CD4-positive, alpha-beta T cell treated with Interleukin-10 for 1 hour (primary cell): ENCODE data around the gene TMEM131.

Source experiments
- DNase-seq: peaks from one replicate; pipeline ENCODE4 v3.0.0-alpha.2; 2020

The TMEM131 gene

GRCh38 chr2:97755491-97755890 is 240.3 kb downstream of the TMEM131 start:
- no peak for DNase-seq

DNA sequence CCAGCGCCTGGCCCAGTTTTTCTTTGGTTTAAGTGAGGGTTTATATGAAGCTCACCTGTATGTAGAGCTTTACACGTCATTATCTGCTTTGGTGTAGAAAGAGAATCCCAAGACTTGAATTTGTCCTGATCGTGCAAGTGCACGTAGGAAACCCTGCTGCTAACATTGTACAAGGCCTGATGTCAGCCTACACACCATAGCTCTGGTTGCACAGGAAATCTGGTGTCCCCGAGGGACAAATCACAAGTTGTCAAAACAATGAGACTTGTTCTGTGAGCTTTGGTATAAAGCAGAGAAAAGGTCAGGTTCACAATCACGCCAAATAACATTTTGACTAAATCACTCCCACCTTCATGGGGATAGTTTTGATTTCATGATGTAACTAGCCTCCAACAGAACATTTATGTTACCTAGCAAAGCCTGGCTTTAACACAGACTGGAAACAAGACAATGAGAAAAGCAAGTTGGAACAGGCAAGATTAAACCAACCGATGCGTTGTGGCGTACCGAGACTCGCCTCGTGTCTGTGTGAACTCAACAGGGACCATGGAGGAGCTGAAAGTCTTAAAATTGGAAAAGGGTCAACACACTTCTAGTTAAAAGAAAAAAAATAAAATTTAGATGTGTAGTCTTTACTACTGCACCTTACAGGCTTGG is 240.9 kb downstream of the TMEM131 start:
- DNase-seq: no peak

DNA sequence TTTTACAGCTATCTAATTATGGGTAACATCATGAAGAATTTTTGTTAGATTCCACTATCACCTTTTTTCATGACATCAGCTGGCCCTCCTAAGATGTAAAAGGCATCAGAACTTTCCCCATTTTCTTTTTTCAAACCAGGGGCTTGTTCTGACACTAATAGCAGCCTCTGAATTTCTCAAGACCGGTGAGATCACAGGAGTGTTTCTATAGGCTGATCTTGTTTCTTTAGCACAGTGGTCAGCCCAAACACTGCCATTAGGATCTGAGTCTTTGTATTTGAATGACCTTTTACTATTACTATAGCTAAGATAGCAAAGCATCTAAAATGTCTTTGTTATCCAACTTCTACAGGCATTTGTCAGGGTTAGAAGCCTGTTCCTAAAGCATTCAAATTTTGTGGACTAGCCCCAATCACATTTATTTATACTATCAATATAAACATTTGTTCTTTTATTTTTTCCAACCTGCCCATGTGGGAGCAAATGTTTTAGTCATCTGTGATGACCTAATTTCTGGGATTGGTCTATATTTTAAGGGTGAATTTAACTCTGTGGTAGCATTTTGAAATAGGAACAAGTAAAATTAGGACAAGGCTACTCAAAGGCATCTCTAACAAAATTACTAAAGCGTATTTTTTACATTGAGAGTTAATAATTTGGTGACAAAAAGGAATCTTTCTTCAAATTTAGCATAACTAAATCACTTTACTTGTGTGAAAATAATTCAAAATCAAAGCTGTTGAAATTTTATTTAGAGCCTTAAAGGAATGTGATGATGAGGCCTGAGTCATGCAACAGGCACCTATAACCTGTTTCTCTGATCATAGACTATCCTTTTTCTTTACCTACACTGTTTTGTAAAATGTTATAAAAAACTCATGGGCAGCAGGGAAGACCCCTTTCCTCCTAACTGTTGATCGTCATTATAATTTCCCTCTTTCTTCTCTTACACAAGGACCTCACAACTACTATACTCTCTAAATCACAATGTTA is 243.1 kb downstream of the TMEM131 start:
- no peak for DNase-seq

DNA sequence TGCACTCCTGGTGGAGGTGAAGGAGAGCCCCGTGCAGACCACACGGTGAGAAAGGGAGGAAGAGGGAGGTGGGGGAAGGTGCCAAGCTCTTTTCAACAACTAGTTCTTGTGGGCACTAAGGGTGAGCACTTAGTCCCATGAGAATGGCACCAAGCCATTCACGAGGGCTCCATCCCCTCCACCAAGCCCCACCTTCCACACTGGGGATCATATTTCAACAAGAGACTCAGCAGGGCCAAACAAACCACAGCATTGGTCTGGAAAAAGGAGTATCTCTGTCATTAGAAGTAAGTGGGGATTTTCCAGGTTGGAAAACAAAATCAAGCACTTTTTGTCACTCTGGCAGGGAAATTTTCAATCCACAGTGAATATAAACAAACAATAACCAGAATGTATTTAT is 244.0 kb downstream of the TMEM131 start:
- no peak for DNase-seq

- DNase-seq: no peak
Measured at GRCh38 chr2:97750017-97750416, 245.7 kb downstream of the TMEM131 start.

GRCh38 chr2:97749581-97749980 is 246.2 kb downstream of the TMEM131 start:
- no peak for DNase-seq

- no peak for DNase-seq
Measured at GRCh38 chr2:97747716-97748115, 248.0 kb downstream of the TMEM131 start.

- peak; percentile 34 for DNase-seq
Measured at GRCh38 chr2:97747285-97747684, 248.5 kb downstream of the TMEM131 start.

DNA sequence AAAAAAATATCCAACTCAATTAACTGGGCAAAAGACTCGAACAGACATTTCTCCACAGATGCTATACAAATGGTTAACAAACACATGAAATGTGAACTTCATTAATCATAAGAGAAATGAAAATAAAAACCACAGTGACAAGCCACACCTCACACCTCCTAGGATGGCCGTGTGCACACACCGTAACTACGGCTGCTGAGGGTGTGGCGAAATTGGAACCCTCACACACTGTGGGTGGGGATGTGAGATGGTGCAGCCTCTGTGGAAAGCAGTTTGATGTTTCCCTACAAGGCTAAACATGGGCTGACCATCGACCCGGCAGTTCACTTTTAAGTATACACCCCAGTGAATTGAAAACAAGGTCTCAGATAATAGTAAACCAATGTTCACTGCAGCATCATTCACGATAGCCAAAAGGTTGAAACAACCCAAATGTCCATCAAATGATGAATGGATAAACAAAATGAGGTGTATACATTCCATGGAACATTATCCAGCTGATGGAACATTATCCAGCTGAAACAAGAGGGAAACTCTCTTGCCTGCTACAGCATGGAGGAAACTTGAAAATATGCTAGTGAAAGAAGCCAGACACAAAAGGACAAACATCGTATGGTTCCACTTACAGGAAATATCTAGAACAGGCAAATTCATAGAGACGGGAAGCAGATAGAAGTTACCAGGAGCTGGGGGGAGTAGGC is 250.1 kb downstream of the TMEM131 start:
- DNase-seq: peak; percentile 62

DNA sequence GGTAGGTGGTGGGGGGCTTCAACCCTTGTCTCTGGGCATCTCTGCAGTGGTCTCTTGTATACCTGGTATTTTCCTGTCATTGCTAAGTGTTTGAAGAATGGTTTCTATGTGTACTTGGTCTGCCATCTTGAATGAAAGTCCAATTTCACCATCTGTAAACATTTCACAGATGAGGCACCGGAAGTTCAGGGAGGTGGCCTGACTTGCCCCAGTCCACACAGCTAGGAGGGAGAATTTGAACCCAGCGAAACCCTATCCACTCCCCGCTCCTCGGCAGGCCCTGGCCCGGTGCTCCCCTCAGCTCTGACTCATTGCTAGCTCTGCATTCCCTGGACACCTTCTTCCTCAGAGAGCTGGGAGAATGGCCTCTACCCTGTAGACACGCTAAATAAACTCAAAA is 251.8 kb downstream of the TMEM131 start:
- DNase-seq: no peak

DNA sequence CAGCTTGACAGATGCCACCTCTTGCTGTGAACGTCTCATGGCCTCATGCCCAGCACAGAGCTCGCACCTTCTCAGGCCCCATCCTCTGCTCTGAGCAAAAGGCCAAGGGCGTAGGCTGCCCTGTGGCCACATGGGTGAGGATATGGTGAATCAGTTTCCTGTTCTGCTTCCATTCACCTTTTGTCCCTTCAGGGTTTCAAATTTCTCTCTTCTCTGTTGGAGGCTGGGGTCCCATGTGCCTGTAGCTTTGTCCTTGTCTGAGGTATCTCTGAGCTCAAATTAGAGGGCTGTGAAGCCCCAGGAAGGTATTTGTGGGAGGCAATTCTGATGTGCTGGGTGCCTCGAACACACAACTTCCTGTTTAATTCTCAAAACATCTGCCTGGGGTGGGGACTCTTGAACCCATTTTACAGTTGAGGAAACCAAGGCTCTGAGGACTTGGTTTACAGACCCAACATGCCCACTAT is 253.3 kb downstream of the TMEM131 start:
- peak; percentile 41 for DNase-seq

GRCh38 chr2:97741686-97742085 is 254.1 kb downstream of the TMEM131 start:
- no peak for DNase-seq

DNA sequence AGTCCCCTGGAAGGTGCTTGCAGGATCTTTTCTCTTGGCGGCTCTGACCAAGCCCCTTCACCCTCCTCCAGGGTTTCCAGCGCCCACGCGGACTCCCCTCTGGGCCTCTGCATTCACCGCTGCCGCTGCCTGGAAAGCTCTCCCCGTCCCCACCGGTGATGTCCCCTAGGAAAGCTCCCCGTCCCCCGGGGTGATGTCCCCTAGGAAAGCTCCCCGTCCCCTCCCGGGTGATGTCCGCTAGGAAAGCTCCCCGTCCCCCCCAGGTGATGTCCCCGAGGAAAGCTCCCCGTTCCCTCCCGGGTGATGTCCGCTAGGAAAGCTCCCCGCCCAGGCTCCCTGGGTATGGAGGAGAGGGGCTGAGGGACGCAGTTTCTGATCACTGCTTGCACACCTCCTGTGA is 254.5 kb downstream of the TMEM131 start:
- no peak for DNase-seq

DNA sequence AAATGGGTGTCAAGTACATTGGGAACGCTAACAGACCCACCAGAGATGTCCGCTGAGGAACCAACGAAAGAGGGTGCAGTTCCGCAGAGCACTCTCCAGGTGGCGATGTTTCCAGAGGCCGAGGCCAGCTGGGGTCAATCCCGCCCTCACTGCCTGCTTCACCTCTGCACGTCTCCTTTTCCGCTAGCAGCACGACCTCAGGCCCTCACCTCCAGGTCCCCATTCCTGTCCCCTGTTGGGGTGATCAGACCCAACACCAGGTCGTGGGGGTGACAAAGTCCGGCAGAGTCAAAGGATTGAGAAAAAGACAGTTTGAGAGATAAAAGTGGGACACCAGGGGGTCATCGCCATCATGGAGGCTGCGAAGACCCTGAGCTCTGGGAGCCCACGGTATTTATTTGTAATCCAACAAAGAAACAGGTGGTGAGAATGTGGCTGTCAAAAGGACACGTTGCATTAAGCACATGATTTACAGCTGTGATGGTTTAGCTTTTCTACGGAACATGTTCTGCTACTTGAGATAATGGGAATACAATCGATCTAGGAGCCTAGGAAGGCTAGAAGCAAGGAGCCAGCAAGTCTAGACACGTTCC is 255.1 kb downstream of the TMEM131 start:
- DNase-seq: peak; percentile 55

GRCh38 chr2:97739893-97740245 is 255.9 kb downstream of the TMEM131 start:
- no peak for DNase-seq

DNA sequence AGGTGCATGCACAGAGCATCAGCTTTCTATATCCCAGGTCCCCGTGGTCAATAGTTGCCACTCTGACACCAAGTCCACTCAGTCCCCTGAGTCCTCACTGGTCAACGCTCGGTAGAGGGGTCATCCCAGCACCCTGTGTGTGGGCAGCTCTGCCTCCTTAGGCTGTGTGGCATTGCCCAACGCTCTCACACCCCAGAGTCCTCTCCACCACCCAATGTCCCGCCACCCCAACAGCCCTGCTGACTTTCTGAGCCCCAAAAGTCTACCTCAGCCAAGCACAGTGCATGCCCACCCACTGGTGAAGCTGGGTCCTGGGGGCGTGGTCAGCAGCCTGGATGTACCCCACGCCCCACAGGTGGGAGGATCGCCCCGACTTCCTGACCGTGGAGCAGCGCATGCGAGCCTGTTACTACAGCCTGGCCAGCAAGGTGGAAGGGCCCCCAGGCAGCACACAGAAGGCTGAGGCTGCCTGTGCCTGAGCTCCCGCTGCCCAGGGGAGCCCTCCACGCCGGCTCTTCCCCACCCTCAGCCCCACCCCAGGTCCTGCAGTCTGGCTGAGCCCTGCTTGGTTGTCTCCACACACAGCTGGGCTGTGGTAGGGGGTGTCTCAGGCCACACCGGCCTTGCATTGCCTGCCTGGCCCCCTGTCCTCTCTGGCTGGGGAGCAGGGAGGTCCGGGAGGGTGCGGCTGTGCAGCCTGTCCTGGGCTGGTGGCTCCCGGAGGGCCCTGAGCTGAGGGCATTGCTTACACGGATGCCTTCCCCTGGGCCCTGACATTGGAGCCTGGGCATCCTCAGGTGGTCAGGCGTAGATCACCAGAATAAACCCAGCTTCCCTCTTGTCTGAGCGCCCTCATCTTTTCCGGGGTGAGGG is 256.5 kb downstream of the TMEM131 start:
- DNase-seq: no peak

GRCh38 chr2:97738179-97739019 is 257.3 kb downstream of the TMEM131 start:
- no peak for DNase-seq

DNA sequence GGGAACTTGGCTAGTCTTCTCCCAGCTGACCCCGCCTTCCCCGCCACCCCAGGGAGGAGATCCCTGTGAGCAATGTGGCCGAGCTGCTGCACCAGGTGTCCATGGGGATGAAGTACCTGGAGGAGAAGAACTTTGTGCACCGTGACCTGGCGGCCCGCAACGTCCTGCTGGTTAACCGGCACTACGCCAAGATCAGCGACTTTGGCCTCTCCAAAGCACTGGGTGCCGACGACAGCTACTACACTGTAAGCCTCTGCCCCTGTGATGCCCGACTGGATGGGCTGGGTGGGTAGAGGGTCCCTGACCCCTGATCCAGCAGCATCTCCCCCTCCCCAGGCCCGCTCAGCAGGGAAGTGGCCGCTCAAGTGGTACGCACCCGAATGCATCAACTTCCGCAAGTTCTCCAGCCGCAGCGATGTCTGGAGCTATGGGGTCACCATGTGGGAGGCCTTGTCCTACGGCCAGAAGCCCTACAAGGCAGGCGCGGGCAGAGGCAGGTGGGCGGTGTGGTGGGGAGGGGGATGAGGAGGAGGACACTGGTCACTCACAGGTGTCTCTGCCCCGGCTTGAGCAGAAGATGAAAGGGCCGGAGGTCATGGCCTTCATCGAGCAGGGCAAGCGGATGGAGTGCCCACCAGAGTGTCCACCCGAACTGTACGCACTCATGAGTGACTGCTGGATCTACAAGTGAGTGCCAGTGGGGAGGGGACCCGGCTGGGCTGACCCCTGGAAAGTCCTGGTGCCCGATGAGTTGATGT is 258.1 kb downstream of the TMEM131 start:
- DNase-seq: no peak

DNA sequence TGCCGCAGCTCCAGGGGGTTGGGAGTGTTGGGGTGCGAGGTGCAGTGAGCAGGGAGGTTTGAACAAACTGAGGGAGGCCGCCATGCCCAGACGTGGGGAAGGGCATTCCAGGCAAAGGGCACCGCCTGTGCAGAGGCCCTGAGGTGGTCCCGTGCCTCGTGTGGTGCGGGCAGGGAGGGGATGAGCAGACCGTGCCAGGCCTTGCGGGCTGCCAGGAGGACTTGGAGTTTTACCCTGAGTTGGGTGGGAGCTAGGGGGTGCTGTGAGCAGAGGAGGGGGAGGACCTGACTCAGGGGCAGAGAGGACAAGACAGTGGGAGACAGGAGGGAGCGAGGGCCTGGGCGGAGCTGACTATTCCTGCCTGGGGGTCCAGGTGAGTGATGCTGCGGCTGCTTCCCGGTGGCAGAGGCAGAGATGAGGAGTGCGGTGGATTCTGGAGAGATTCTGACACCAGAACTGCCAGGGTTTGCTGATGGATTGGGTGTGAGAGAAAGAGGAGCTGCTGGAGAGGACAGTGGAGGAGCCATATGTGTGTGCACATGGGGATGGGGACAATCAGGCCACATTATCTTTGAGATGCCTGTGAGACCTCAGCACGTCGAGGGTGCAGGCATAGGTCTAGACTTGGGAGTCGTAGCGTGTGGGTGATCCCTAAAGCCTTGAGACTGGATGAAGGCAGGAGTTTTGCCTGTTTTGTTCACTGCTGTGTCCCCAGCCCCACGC is 259.0 kb downstream of the TMEM131 start:
- no peak for DNase-seq

GRCh38 chr2:97736185-97736584 is 259.6 kb downstream of the TMEM131 start:
- DNase-seq: no peak
